H9 (cell line): ENCODE results near the gene SAA4. TPM values are rescaled to one million over a fixed set of nuclear protein-coding genes. Genes with fewer than 3 reads are reported as not detected.
"Not testable (repeated sequence)": the region's sequence is repeated elsewhere in the genome, so short reads cannot be mapped to it uniquely, and the experiment has no call there.

Source experiments
- DNase-seq: peaks from one replicate; pipeline ENCODE4 v3.0.0-alpha.2; 2017
- H2AFZ ChIP-seq: one replicate; pipeline ENCODE4 v1.6.1; 2013; ENCODE audit warnings: mild to moderate bottlenecking, low read length, control low read depth, moderate library complexity
- H2AK5ac ChIP-seq: 2 replicates; pipeline ENCODE4 v1.6.1; 2013; ENCODE audit warnings: low read length, control low read depth, mixed read lengths; ENCODE audit not compliant: insufficient read length
- H2BK120ac ChIP-seq: one replicate; pipeline ENCODE4 v1.6.1; 2013; ENCODE audit warnings: low read depth, mild to moderate bottlenecking, low read length, control low read depth, inconsistent platforms; ENCODE audit not compliant: poor library complexity, severe bottlenecking
- H2BK12ac ChIP-seq: 2 replicates; pipeline ENCODE4 v1.6.1; 2013; ENCODE audit warnings: low read length, control low read depth, mixed read lengths, low read depth; ENCODE audit not compliant: insufficient read length
- H2BK15ac ChIP-seq: 2 replicates; pipeline ENCODE4 v1.6.1; 2013; ENCODE audit warnings: low read depth, low read length, control low read depth
- H2BK20ac ChIP-seq: one replicate; pipeline ENCODE4 v1.6.1; 2013; ENCODE audit warnings: low read depth, mild to moderate bottlenecking, low read length, control low read depth, inconsistent platforms; ENCODE audit not compliant: poor library complexity, severe bottlenecking
- H2BK5ac ChIP-seq: 2 replicates; pipeline ENCODE4 v1.6.1; 2013; ENCODE audit warnings: low read length, control low read depth, mixed read lengths; ENCODE audit not compliant: insufficient read length
- H3K14ac ChIP-seq: 2 replicates; pipeline ENCODE4 v1.6.1; 2013; ENCODE audit warnings: low read length, control low read depth; ENCODE audit not compliant: insufficient read depth
- H3K18ac ChIP-seq: 2 replicates; pipeline ENCODE4 v1.6.1; 2013; ENCODE audit warnings: low read depth, mild to moderate bottlenecking, mixed read lengths, low read length, control low read depth; ENCODE audit not compliant: insufficient read length
- H3K23ac ChIP-seq: 2 replicates; pipeline ENCODE4 v1.6.1; 2013; ENCODE audit warnings: low read length, control low read depth, mixed read lengths, low read depth; ENCODE audit not compliant: insufficient read length
- H3K23me2 ChIP-seq: 2 replicates; pipeline ENCODE4 v1.6.1; 2013; ENCODE audit warnings: low read depth, mild to moderate bottlenecking, mixed read lengths, low read length, control low read depth; ENCODE audit not compliant: insufficient read length, poor library complexity, severe bottlenecking
- H3K27ac ChIP-seq: 2 replicates; pipeline ENCODE4 v1.5.1; 2013; ENCODE audit warnings: low read length, control low read depth, mixed read lengths, low read depth; ENCODE audit not compliant: insufficient read length
- H3K27me3 ChIP-seq: 2 replicates; pipeline ENCODE4 v1.6.1; 2013; ENCODE audit warnings: low read length, control low read depth, inconsistent platforms; ENCODE audit not compliant: insufficient read depth
- H3K4ac ChIP-seq: 2 replicates; pipeline ENCODE4 v1.6.1; 2013; ENCODE audit warnings: low read depth, mild to moderate bottlenecking, control low read depth, inconsistent platforms, low read length, moderate library complexity
- H3K4me1 ChIP-seq: 2 replicates; pipeline ENCODE4 v1.6.1; 2013; ENCODE audit warnings: low read length, control low read depth, inconsistent platforms; ENCODE audit not compliant: insufficient read depth
- H3K4me2 ChIP-seq: 2 replicates; pipeline ENCODE4 v1.6.1; 2013; ENCODE audit warnings: low read length, control low read depth, mixed read lengths; ENCODE audit not compliant: insufficient read length, insufficient read depth
- H3K56ac ChIP-seq: 2 replicates; pipeline ENCODE4 v1.6.1; 2013; ENCODE audit warnings: low read depth, mild to moderate bottlenecking, mixed read lengths, low read length, control low read depth; ENCODE audit not compliant: insufficient read length
- H3K79me1 ChIP-seq: 2 replicates; pipeline ENCODE4 v1.6.1; 2013; ENCODE audit warnings: low read depth, mild to moderate bottlenecking, moderate library complexity, low read length, control low read depth, inconsistent platforms; ENCODE audit not compliant: insufficient read depth, poor library complexity, severe bottlenecking
- H3K79me2 ChIP-seq: 2 replicates; pipeline ENCODE4 v1.6.1; 2013; ENCODE audit warnings: low read length, control low read depth, inconsistent platforms; ENCODE audit not compliant: insufficient read depth
- H3K9ac ChIP-seq: 2 replicates; pipeline ENCODE4 v1.6.1; 2013; ENCODE audit warnings: low read length, control low read depth, mixed read lengths; ENCODE audit not compliant: insufficient read length; ENCODE audit errors: extremely low read depth
- H3K9me3 ChIP-seq: one replicate; pipeline ENCODE4 v1.6.1; 2013; ENCODE audit warnings: low read depth, low read length, inconsistent platforms; ENCODE audit not compliant: control insufficient read depth
- H3T11ph ChIP-seq: one replicate; pipeline ENCODE4 v1.6.1; 2013; ENCODE audit warnings: mild to moderate bottlenecking, low read length, control low read depth, inconsistent platforms
- H4K20me1 ChIP-seq: one replicate; pipeline ENCODE4 v1.6.1; 2013; ENCODE audit not compliant: control insufficient read depth, insufficient read length, insufficient read depth
- H4K5ac ChIP-seq: 2 replicates; pipeline ENCODE4 v1.6.1; 2013; ENCODE audit warnings: low read depth, mild to moderate bottlenecking, mixed read lengths, low read length, control low read depth; ENCODE audit not compliant: insufficient read length
- H4K8ac ChIP-seq: replicated peaks from 2 replicates; pipeline ENCODE4 v1.6.1; 2013; ENCODE audit warnings: low read length, control low read depth, mixed read lengths, low read depth; ENCODE audit not compliant: insufficient read length
- H4K91ac ChIP-seq: 2 replicates; pipeline ENCODE4 v1.6.1; 2013; ENCODE audit warnings: low read depth, mild to moderate bottlenecking, moderate library complexity, mixed read lengths, low read length, control low read depth; ENCODE audit not compliant: insufficient read length
- H3K27ac Mint-ChIP-seq, 3 experiments: 2 replicates in 2 of 3; 3 replicates in 1 of 3; pipeline ENCODE4 v1.8.0; 2020 to 2021; ENCODE audit warnings: mixed read lengths in 3 of 3, mild to moderate bottlenecking in 1 of 3, moderate library complexity in 1 of 3
- H3K27me3 Mint-ChIP-seq: 2 replicates; pipeline ENCODE4 v1.8.0; 2021; ENCODE audit warnings: low read depth, mild to moderate bottlenecking, moderate library complexity, mixed read lengths
- H3K36me3 Mint-ChIP-seq, 3 experiments: 2 replicates in 2 of 3; 3 replicates in 1 of 3; pipeline ENCODE4 v1.8.0; 2020 to 2021; ENCODE audit warnings: low read depth in 3 of 3, mixed read lengths in 3 of 3; ENCODE audit not compliant: insufficient read depth in 1 of 3
- H3K4me1 Mint-ChIP-seq, 2 experiments: 2 replicates each; pipeline ENCODE4 v1.8.0; 2020; ENCODE audit warnings: mixed read lengths in 2 of 2
- H3K4me3 Mint-ChIP-seq, 2 experiments: 2 replicates in 1 of 2; 3 replicates in 1 of 2; pipeline ENCODE4 v1.8.0; 2020 to 2021; ENCODE audit warnings: mild to moderate bottlenecking in 2 of 2, mixed read lengths in 2 of 2, moderate library complexity in 1 of 2
- H3K9me3 Mint-ChIP-seq, 2 experiments: 2 replicates in 1 of 2; 3 replicates in 1 of 2; pipeline ENCODE4 v1.8.0; 2020; ENCODE audit warnings: mild to moderate bottlenecking in 2 of 2, mixed read lengths in 2 of 2, moderate library complexity in 1 of 2
- WGBS: extraction: QIAGEN DNeasy Blood & Tissue Kit; methylation state at CpG from one replicate; pipeline ENCODE4 v1.1.7; 2013; ENCODE audit warnings: missing lambda C conversion rate, low lambda C conversion rate, mixed read lengths; ENCODE audit not compliant: insufficient read length; ENCODE audit errors: extremely low coverage; 5-methylcytosine and 5-hydroxymethylcytosine counted together
- total RNA-seq: library from RNA; stranded (reverse); gene quantifications from 2 replicates; pipeline ENCODE4 v1.2.1, GENCODE V29; 2021
- TF ChIP-seq, protein P1 (sequence below): fragments of 200-600 bp; sonication (generic); conservative IDR thresholded peaks from 3 replicates; pipeline ENCODE4 v1.8.0; 2021; ENCODE audit warnings: antibody characterized with exemption, mild to moderate bottlenecking

Gene SAA4
- total RNA-seq, 1 experiment from 2014 or later: not detected

DNA sequence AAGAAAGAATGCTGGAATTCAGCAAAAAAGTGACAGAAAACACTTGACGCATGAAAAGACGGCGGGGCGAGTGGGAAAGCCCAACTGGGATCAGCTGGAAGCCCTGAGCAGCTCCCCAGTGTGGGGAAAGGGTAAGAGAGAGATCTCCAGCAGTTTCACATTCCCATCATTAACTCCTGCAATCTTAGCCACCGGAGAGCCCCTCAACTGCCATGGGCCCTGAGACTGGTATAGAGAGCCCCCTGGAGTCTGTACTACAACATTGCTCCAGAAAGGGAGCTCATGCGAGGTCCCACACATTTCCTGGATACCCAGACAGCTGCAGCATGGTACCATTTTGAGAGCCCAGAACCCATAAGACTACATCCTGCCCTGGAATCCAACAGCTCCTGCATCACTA lies 32.9 kb downstream of the SAA4 start:
- H3K27me3 ChIP-seq: no peaks in the 10 kb centered on the region
- peaks cover 5% of the 10 kb centered on the region for H3K27me3 Mint-ChIP-seq
- no peak overlapping the region for H3K27ac ChIP-seq
- peaks cover 0 to 4% of the 10 kb centered on the region in 2 experiments; a peak in 2 of 5 replicates for H3K9me3 Mint-ChIP-seq
- H3K18ac ChIP-seq: no peak overlapping the region
- no peaks in the 10 kb centered on the region for H3K9me3 ChIP-seq
- no peak overlapping the region for H4K91ac ChIP-seq
- H3K14ac ChIP-seq: no peak overlapping the region
- peak overlapping the region in 1 of 3 experiments; percentile 49; a peak in 1 of 7 replicates for H3K27ac Mint-ChIP-seq
- H2BK15ac ChIP-seq: no peak overlapping the region
- no peak overlapping the region for H2BK120ac ChIP-seq
- H2BK12ac ChIP-seq: no peak overlapping the region
- TF ChIP-seq, protein P1, sequence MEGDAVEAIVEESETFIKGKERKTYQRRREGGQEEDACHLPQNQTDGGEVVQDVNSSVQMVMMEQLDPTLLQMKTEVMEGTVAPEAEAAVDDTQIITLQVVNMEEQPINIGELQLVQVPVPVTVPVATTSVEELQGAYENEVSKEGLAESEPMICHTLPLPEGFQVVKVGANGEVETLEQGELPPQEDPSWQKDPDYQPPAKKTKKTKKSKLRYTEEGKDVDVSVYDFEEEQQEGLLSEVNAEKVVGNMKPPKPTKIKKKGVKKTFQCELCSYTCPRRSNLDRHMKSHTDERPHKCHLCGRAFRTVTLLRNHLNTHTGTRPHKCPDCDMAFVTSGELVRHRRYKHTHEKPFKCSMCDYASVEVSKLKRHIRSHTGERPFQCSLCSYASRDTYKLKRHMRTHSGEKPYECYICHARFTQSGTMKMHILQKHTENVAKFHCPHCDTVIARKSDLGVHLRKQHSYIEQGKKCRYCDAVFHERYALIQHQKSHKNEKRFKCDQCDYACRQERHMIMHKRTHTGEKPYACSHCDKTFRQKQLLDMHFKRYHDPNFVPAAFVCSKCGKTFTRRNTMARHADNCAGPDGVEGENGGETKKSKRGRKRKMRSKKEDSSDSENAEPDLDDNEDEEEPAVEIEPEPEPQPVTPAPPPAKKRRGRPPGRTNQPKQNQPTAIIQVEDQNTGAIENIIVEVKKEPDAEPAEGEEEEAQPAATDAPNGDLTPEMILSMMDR: peak; percentile 76
- H3K79me1 ChIP-seq: no peaks in the 10 kb centered on the region
- no peak overlapping the region for H3T11ph ChIP-seq
- H3K4ac ChIP-seq: no peak overlapping the region
- no peak overlapping the region for H2BK5ac ChIP-seq
- no peaks in the 10 kb centered on the region for H3K23me2 ChIP-seq
- H2AFZ ChIP-seq: peak overlapping the region; percentile 75
- no peak overlapping the region for H3K23ac ChIP-seq
- H3K79me2 ChIP-seq: no peaks in the 10 kb centered on the region
- DNase-seq: peak; percentile 80
- H4K8ac ChIP-seq: no peak overlapping the region
- H3K36me3 Mint-ChIP-seq: no peaks in the 10 kb centered on the region
- peak overlapping the region; percentile 32 for H3K4me2 ChIP-seq
- no peaks in the 10 kb centered on the region for H3K4me1 ChIP-seq
- no peaks in the 10 kb centered on the region for H4K20me1 ChIP-seq
- no peak overlapping the region for H4K5ac ChIP-seq
- 0 out of 5 replicates have a peak overlapping the region, but pooled peaks of 1 of the 2 experiments have one; percentile 10 for H3K4me3 Mint-ChIP-seq
- no peak overlapping the region for H3K56ac ChIP-seq
- no peak overlapping the region for H2BK20ac ChIP-seq
- H2AK5ac ChIP-seq: no peak overlapping the region
- H3K4me1 Mint-ChIP-seq: peaks cover 0 to 3% of the 10 kb centered on the region in 2 experiments; a peak in 2 of 4 replicates
- no peak overlapping the region for H3K9ac ChIP-seq
- no CpG with 5 or more reads among the region's 6 CpGs for WGBS

DNA sequence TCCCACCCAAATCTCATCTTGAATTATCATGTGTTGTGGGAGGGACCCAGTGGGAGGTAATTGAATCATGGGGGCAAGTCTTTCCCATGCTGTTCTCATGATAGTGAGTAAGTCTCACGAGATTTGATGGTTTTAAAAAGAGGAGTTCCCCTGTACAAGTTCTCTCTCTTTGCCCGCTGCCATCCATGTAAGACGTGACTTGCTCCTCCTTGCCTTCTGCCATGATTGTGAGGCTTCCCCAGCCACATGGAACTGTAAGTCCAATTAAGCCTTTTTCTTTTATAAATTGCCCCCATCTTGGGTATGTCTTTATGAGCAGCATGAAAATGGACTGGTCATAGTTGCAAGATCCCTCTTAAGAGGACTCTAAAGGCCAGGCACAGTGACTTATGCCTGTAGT lies 38.9 kb downstream of the SAA4 start:
- not testable (repeated sequence) for H3K56ac ChIP-seq, H3K4me1 Mint-ChIP-seq, H3K36me3 Mint-ChIP-seq

More for the DNA sequence above, 38.9 kb downstream of the SAA4 start:
- H4K5ac ChIP-seq, H2AK5ac ChIP-seq, H3K27me3 Mint-ChIP-seq, H3T11ph ChIP-seq, H3K27me3 ChIP-seq, H3K27ac Mint-ChIP-seq, H2BK120ac ChIP-seq, H2BK15ac ChIP-seq, H3K23ac ChIP-seq, H2BK5ac ChIP-seq, H3K4me3 Mint-ChIP-seq, H3K27ac ChIP-seq, H4K8ac ChIP-seq, H2BK12ac ChIP-seq, H3K79me1 ChIP-seq, H2BK20ac ChIP-seq, H3K4me2 ChIP-seq, H3K4ac ChIP-seq, H3K18ac ChIP-seq, H3K9me3 Mint-ChIP-seq, H2AFZ ChIP-seq, H4K91ac ChIP-seq, H3K14ac ChIP-seq, H3K9me3 ChIP-seq, DNase-seq, H3K9ac ChIP-seq, H3K23me2 ChIP-seq, H3K4me1 ChIP-seq, H3K79me2 ChIP-seq, H4K20me1 ChIP-seq: not testable (repeated sequence)
- no CpG with 5 or more reads among the region's 3 CpGs for WGBS
